GM23338 (cell line): ENCODE measurements around the gene TEX44. TPM values are rescaled to one million over a fixed set of nuclear protein-coding genes. Genes with fewer than 3 reads are reported as not detected.

Source experiments
- ATAC-seq: fragments of 200-7000 bp; cut with Tn5 transposase; 3 replicates; pipeline ENCODE4 v1.9.1; 2020
- DNase-seq: peaks from one replicate; pipeline ENCODE4 v3.0.0-alpha.2; 2015; ENCODE audit warnings: low spot score
- H2AFZ ChIP-seq: fragments of 200-600 bp; sonication (generic); 2 replicates; pipeline ENCODE4 v1.8.0; 2016; ENCODE audit warnings: antibody characterized with exemption, mild to moderate bottlenecking, moderate library complexity
- H3F3A ChIP-seq: fragments of 200-600 bp; sonication (generic); replicated peaks from 2 replicates; pipeline ENCODE4 v1.8.0; 2017; ENCODE audit warnings: antibody characterized with exemption, mixed run types, low read depth
- H3K27ac ChIP-seq: fragments of 200-600 bp; sonication (generic); 2 replicates; pipeline ENCODE4 v1.6.1; 2016; ENCODE audit warnings: low read depth
- H3K27me3 ChIP-seq: fragments of 200-600 bp; sonication (generic); 2 replicates; pipeline ENCODE4 v1.8.0; 2016; ENCODE audit warnings: mild to moderate bottlenecking, mixed run types, moderate library complexity; ENCODE audit not compliant: insufficient read depth
- H3K36me3 ChIP-seq: fragments of 200-600 bp; sonication (generic); 2 replicates; pipeline ENCODE4 v1.8.0; 2016; ENCODE audit warnings: mild to moderate bottlenecking; ENCODE audit not compliant: insufficient read depth
- H3K4me1 ChIP-seq: fragments of 200-600 bp; sonication (generic); 2 replicates; pipeline ENCODE4 v1.8.0; 2016; ENCODE audit warnings: mild to moderate bottlenecking, moderate library complexity; ENCODE audit not compliant: insufficient read depth
- H3K4me2 ChIP-seq: fragments of 200-600 bp; sonication (generic); 2 replicates; pipeline ENCODE4 v1.7.1; 2017; ENCODE audit warnings: mixed run types
- H3K4me3 ChIP-seq: fragments of 200-600 bp; sonication (generic); 2 replicates; pipeline ENCODE4 v1.6.1; 2016; ENCODE audit warnings: mixed run types
- H3K79me2 ChIP-seq: fragments of 200-600 bp; sonication (generic); replicated peaks from 2 replicates; pipeline ENCODE4 v1.8.0; 2017; ENCODE audit warnings: mild to moderate bottlenecking; ENCODE audit not compliant: insufficient read depth
- H3K9me2 ChIP-seq: fragments of 200-600 bp; sonication (generic); 2 replicates; pipeline ENCODE4 v1.8.0; 2017; ENCODE audit not compliant: insufficient read depth
- H4K20me1 ChIP-seq: fragments of 200-600 bp; sonication (generic); replicated peaks from 2 replicates; pipeline ENCODE4 v1.8.0; 2017; ENCODE audit warnings: mild to moderate bottlenecking; ENCODE audit not compliant: insufficient read depth
- H3K27ac Mint-ChIP-seq: 2 replicates; pipeline ENCODE4 v1.8.0; 2020; ENCODE audit warnings: inconsistent platforms, mild to moderate bottlenecking, moderate library complexity, mixed read lengths
- H3K27me3 Mint-ChIP-seq: 3 replicates; pipeline ENCODE4 v1.8.0; 2022; ENCODE audit warnings: low read depth, mild to moderate bottlenecking, moderate library complexity, mixed read lengths, inconsistent platforms; ENCODE audit not compliant: insufficient read depth, poor library complexity
- H3K36me3 Mint-ChIP-seq: 3 replicates; pipeline ENCODE4 v1.8.0; 2021; ENCODE audit warnings: low read depth, mild to moderate bottlenecking, inconsistent platforms, moderate library complexity, mixed read lengths
- H3K4me1 Mint-ChIP-seq: 3 replicates; pipeline ENCODE4 v1.8.0; 2020; ENCODE audit warnings: mild to moderate bottlenecking, inconsistent platforms, mixed read lengths
- H3K4me3 Mint-ChIP-seq: 3 replicates; pipeline ENCODE4 v1.8.0; 2021; ENCODE audit warnings: moderate library complexity, mild to moderate bottlenecking, inconsistent platforms, mixed read lengths
- H3K9me3 Mint-ChIP-seq: 3 replicates; pipeline ENCODE4 v1.8.0; 2020; ENCODE audit warnings: moderate library complexity, mild to moderate bottlenecking, inconsistent platforms, mixed read lengths
- CREB1 ChIP-seq: fragments of 250-450 bp; sonication (Bioruptor Pico); IDR thresholded peaks from 2 replicates; pipeline ENCODE4 v1.5.0; 2020; ENCODE audit warnings: low read depth, mild to moderate bottlenecking, moderate library complexity
- CTCF ChIP-seq, 2 experiments: fragments of 200-600 bp in 1 of 2; sonication (generic) in 1 of 2; conservative IDR thresholded peaks; 2 replicates each; pipeline versions ENCODE4 v1.5.1 to v1.6.1; 2016 to 2017; ENCODE audit warnings: antibody characterized with exemption in 2 of 2, low read depth in 2 of 2, mild to moderate bottlenecking in 2 of 2, moderate library complexity in 1 of 2
- EZH2 ChIP-seq: fragments of 200-600 bp; sonication (generic); IDR thresholded peaks from one replicate; pipeline ENCODE4 v1.8.0; 2017; ENCODE audit warnings: antibody characterized with exemption, mild to moderate bottlenecking, low read depth; ENCODE audit not compliant: unreplicated experiment
- EZH2phosphoT487 ChIP-seq: fragments of 200-600 bp; sonication (generic); IDR thresholded peaks from one replicate; pipeline ENCODE4 v1.8.1; 2018; ENCODE audit warnings: antibody characterized with exemption; ENCODE audit not compliant: unreplicated experiment
- JUNB ChIP-seq: IDR thresholded peaks from one replicate; pipeline ENCODE4 v1.6.1; 2016; ENCODE audit warnings: antibody characterized with exemption; ENCODE audit not compliant: unreplicated experiment
- NANOG ChIP-seq: IDR thresholded peaks from 2 replicates; pipeline ENCODE4 v1.6.1; 2016; ENCODE audit warnings: antibody characterized with exemption, borderline replicate concordance
- POLR2AphosphoS5 ChIP-seq: IDR thresholded peaks from 2 replicates; pipeline ENCODE4 v1.6.1; 2016; ENCODE audit warnings: antibody characterized with exemption, low read depth
- REST ChIP-seq: IDR thresholded peaks from one replicate; pipeline ENCODE4 v1.6.1; 2018; ENCODE audit warnings: antibody characterized with exemption; ENCODE audit not compliant: unreplicated experiment
- STAT1 ChIP-seq: IDR thresholded peaks from one replicate; pipeline ENCODE4 v1.6.1; 2016; ENCODE audit warnings: antibody characterized with exemption; ENCODE audit not compliant: unreplicated experiment
- ZNF114 ChIP-seq: fragments of 250-450 bp; sonication (Bioruptor Pico); IDR thresholded peaks from 2 replicates; pipeline ENCODE4 v1.5.0; 2020; ENCODE audit warnings: mild to moderate bottlenecking, moderate library complexity
- ZNF331 ChIP-seq: fragments of 250-450 bp; sonication (Bioruptor Pico); IDR thresholded peaks from 2 replicates; pipeline ENCODE4 v1.5.0; 2020; ENCODE audit warnings: low read depth, mild to moderate bottlenecking, moderate library complexity
- polyA plus RNA-seq: library from polyadenylated mRNA; unstranded; fragments of >200 nt; fragmentation: Nextera tagmentation; extraction: Ambion mirVana; gene quantifications from 2 replicates; pipeline ENCODE4 v1.2.1, GENCODE V29; 2016
- total RNA-seq: library from RNA; depleted of rRNA; stranded (reverse); fragments of >200 nt; shearing (Covaris generic); gene quantifications from 2 replicates; pipeline ENCODE4 v1.2.3, GENCODE V29; 2014
- TF ChIP-seq, protein P1 (sequence below): fragments of 250-450 bp; sonication (Bioruptor Pico); IDR thresholded peaks from 2 replicates; pipeline ENCODE4 v1.5.0; 2020; ENCODE audit warnings: mild to moderate bottlenecking, moderate library complexity
- TF ChIP-seq, protein P2 (sequence below): IDR thresholded peaks from 2 replicates; pipeline ENCODE4 v1.6.1; 2016; ENCODE audit warnings: antibody characterized with exemption

The TEX44 gene
- total and polyA plus RNA-seq, 2 experiments from 2014 or later, result not detected

DNA sequence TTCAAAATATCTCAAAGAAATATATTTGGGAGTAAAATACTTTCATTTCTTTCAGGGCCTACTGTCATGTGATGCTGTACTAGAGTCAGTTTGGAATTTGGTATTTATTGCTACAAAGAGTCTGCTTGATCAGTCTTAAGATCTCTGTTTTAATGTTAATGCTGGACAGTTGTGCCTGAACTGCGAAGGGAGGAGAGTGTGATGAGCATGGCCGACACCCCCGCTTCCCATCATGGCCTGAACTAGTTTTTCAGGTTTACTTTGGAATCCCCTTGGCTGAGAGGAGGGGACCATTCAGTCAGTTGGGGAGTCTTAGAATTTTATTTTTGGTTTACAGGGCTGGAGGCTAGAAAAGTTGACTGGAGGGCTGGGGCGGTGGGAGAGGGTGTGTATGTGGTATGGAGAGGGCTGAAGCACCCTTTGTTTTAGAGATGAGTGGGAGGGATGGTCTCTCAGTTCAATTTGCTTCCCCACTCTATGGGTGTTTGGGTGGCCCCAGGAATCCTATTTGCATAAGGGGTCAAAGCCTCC lies 20.9 kb upstream of the TEX44 start:
- H3F3A ChIP-seq, result peaks cover 21% of the 10 kb centered on the region
- no peak overlapping the region for H3K4me3 ChIP-seq
- Mint-ChIP-seq H3K9me3 (peaks cover 19% of the 10 kb centered on the region), H3K27ac (peak overlapping the region; percentile 98), H3K4me3 (peak overlapping the region; percentile 35; the same call in 2 of the 3 replicates), H3K27me3 (peaks cover 9% of the 10 kb centered on the region), H3K4me1 (peaks cover 65% of the 10 kb centered on the region), H3K36me3 (peaks cover 8% of the 10 kb centered on the region; the same call in 2 of the 3 replicates)
- no peaks in the 10 kb centered on the region for H3K9me2 ChIP-seq
- peak; percentile 45 for ATAC-seq
- peak overlapping the region; percentile 85 for H3K27ac ChIP-seq
- no peaks in the 10 kb centered on the region for H3K79me2 ChIP-seq
- H2AFZ ChIP-seq, result no peak overlapping the region
- DNase-seq, result peak; percentile 77
- no peaks in the 10 kb centered on the region for H3K27me3 ChIP-seq
- no peaks in the 10 kb centered on the region for H4K20me1 ChIP-seq
- peak overlapping the region; percentile 30 for H3K4me2 ChIP-seq
- peaks cover 43% of the 10 kb centered on the region for H3K4me1 ChIP-seq
- no peaks in the 10 kb centered on the region for H3K36me3 ChIP-seq
- TF ChIP-seq, protein P1, sequence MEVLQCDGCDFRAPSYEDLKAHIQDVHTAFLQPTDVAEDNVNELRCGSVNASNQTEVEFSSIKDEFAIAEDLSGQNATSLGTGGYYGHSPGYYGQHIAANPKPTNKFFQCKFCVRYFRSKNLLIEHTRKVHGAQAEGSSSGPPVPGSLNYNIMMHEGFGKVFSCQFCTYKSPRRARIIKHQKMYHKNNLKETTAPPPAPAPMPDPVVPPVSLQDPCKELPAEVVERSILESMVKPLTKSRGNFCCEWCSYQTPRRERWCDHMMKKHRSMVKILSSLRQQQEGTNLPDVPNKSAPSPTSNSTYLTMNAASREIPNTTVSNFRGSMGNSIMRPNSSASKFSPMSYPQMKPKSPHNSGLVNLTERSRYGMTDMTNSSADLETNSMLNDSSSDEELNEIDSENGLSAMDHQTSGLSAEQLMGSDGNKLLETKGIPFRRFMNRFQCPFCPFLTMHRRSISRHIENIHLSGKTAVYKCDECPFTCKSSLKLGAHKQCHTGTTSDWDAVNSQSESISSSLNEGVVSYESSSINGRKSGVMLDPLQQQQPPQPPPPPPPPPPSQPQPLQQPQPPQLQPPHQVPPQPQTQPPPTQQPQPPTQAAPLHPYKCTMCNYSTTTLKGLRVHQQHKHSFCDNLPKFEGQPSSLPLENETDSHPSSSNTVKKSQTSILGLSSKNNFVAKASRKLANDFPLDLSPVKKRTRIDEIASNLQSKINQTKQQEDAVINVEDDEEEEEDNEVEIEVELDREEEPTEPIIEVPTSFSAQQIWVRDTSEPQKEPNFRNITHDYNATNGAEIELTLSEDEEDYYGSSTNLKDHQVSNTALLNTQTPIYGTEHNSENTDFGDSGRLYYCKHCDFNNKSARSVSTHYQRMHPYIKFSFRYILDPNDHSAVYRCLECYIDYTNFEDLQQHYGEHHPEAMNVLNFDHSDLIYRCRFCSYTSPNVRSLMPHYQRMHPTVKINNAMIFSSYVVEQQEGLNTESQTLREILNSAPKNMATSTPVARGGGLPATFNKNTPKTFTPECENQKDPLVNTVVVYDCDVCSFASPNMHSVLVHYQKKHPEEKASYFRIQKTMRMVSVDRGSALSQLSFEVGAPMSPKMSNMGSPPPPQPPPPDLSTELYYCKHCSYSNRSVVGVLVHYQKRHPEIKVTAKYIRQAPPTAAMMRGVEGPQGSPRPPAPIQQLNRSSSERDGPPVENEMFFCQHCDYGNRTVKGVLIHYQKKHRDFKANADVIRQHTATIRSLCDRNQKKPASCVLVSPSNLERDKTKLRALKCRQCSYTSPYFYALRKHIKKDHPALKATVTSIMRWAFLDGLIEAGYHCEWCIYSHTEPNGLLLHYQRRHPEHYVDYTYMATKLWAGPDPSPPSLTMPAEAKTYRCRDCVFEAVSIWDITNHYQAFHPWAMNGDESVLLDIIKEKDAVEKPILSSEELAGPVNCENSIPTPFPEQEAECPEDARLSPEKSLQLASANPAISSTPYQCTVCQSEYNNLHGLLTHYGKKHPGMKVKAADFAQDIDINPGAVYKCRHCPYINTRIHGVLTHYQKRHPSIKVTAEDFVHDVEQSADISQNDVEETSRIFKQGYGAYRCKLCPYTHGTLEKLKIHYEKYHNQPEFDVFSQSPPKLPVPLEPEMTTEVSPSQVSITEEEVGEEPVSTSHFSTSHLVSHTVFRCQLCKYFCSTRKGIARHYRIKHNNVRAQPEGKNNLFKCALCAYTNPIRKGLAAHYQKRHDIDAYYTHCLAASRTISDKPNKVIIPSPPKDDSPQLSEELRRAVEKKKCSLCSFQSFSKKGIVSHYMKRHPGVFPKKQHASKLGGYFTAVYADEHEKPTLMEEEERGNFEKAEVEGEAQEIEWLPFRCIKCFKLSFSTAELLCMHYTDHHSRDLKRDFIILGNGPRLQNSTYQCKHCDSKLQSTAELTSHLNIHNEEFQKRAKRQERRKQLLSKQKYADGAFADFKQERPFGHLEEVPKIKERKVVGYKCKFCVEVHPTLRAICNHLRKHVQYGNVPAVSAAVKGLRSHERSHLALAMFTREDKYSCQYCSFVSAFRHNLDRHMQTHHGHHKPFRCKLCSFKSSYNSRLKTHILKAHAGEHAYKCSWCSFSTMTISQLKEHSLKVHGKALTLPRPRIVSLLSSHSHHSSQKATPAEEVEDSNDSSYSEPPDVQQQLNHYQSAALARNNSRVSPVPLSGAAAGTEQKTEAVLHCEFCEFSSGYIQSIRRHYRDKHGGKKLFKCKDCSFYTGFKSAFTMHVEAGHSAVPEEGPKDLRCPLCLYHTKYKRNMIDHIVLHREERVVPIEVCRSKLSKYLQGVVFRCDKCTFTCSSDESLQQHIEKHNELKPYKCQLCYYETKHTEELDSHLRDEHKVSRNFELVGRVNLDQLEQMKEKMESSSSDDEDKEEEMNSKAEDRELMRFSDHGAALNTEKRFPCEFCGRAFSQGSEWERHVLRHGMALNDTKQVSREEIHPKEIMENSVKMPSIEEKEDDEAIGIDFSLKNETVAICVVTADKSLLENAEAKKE (CRISPR knock-in tag), result no peak
- TF ChIP-seq POLR2AphosphoS5 (no peak), ZNF331 (CRISPR knock-in tag) (no peak), STAT1 (no peak), CTCF (conservative IDR thresholded peaks at IDR 0.05; ENCODE audit: low read depth in 2 of 2) (no peak), EZH2phosphoT487 (no peak), NANOG (no peak), EZH2 (no peak), ZNF114 (CRISPR knock-in tag) (no peak), REST (no peak), CREB1 (CRISPR knock-in tag) (no peak), JUNB (no peak)
- TF ChIP-seq, protein P2, sequence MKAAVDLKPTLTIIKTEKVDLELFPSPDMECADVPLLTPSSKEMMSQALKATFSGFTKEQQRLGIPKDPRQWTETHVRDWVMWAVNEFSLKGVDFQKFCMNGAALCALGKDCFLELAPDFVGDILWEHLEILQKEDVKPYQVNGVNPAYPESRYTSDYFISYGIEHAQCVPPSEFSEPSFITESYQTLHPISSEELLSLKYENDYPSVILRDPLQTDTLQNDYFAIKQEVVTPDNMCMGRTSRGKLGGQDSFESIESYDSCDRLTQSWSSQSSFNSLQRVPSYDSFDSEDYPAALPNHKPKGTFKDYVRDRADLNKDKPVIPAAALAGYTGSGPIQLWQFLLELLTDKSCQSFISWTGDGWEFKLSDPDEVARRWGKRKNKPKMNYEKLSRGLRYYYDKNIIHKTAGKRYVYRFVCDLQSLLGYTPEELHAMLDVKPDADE, result no peak
